Natural killer cell (primary cell): Measurements from ENCODE around the gene OLFM3. TPM values are rescaled to one million over a fixed set of nuclear protein-coding genes. Genes with fewer than 3 reads are reported as not detected.

Experiments used
- ATAC-seq, 3 donors: fragments of 150-1000 bp in 2 of 3; fragments of 200-7000 bp in 1 of 3; cut with Tn5 transposase; 1 replicate in 1 of 3; 2 replicates in 2 of 3; pipeline ENCODE4 v1.10.0; 2021; ENCODE audit warnings: mild to moderate bottlenecking in 2 of 3, moderate library complexity in 2 of 3
- DNase-seq, 2 donors: peaks; one replicate each; pipeline versions ENCODE4 v3.0.0 to v3.0.0-alpha.2; 2013 to 2021; ENCODE audit warnings: mixed read lengths in 1 of 2
- H3K27ac ChIP-seq: one replicate; pipeline ENCODE4 v1.5.1; 2013; ENCODE audit warnings: mild to moderate bottlenecking, low read length
- H3K27me3 ChIP-seq: one replicate; pipeline ENCODE4 v1.6.1; 2013; ENCODE audit warnings: low read length; ENCODE audit not compliant: control insufficient read depth, insufficient read depth
- H3K36me3 ChIP-seq: one replicate; pipeline ENCODE4 v1.6.1; 2013; ENCODE audit warnings: low read length; ENCODE audit not compliant: control insufficient read depth, insufficient read depth
- H3K4me1 ChIP-seq: one replicate; pipeline ENCODE4 v1.6.1; 2013; ENCODE audit warnings: low read length; ENCODE audit not compliant: control insufficient read depth, insufficient read depth
- H3K4me3 ChIP-seq: one replicate; pipeline ENCODE4 v1.5.1; 2013; ENCODE audit warnings: low read length
- H3K9me3 ChIP-seq: one replicate; pipeline ENCODE4 v1.6.1; 2013; ENCODE audit warnings: low read length; ENCODE audit not compliant: control insufficient read depth, insufficient read depth
- H3K27ac Mint-ChIP-seq, 2 donors: one replicate each; pipeline ENCODE4 v1.8.0; 2022; ENCODE audit warnings: mild to moderate bottlenecking in 2 of 2, mixed read lengths in 2 of 2, moderate library complexity in 1 of 2
- H3K27me3 Mint-ChIP-seq, 2 donors: one replicate each; pipeline ENCODE4 v1.8.0; 2022; ENCODE audit warnings: low read depth in 2 of 2, mixed read lengths in 2 of 2
- H3K36me3 Mint-ChIP-seq: one replicate; pipeline ENCODE4 v1.8.0; 2022; ENCODE audit warnings: mixed read lengths
- H3K4me1 Mint-ChIP-seq, 2 donors: one replicate each; pipeline ENCODE4 v1.8.0; 2022; ENCODE audit warnings: mixed read lengths in 2 of 2
- H3K4me3 Mint-ChIP-seq: one replicate; pipeline ENCODE4 v1.8.0; 2022; ENCODE audit warnings: mild to moderate bottlenecking, moderate library complexity, mixed read lengths
- H3K9me3 Mint-ChIP-seq, 2 donors: one replicate each; pipeline ENCODE4 v1.8.0; 2022; ENCODE audit warnings: mixed read lengths in 2 of 2
- CTCF ChIP-seq: fragments of 200-600 bp; IDR thresholded peaks from one replicate; pipeline ENCODE4 v1.8.0; 2022; ENCODE audit warnings: antibody characterized with exemption
- WGBS: methylation state at CpG from one replicate; pipeline ENCODE4 v1.1.7; 2013; ENCODE audit warnings: missing lambda C conversion rate; ENCODE audit not compliant: insufficient coverage; 5-methylcytosine and 5-hydroxymethylcytosine counted together
- intact Hi-C: fragments of 100-400 bp; cut with micrococcal nuclease; formaldehyde crosslinking; loops from one replicate; pipeline ENCODE4 v1.14.2; 2022
- total RNA-seq, 4 donors: library from RNA; stranded (reverse); fragments of 120-200 nt in 1 of 4; gene quantifications; one replicate each; pipeline versions ENCODE4 v1.2.3 to v1.2.4, GENCODE V29; 2013 to 2022

OLFM3 gene
- total RNA-seq, 3 donors from 2014 or later (not counting 1 experiment from before 2014, with no cell fraction given) = not detected

DNA sequence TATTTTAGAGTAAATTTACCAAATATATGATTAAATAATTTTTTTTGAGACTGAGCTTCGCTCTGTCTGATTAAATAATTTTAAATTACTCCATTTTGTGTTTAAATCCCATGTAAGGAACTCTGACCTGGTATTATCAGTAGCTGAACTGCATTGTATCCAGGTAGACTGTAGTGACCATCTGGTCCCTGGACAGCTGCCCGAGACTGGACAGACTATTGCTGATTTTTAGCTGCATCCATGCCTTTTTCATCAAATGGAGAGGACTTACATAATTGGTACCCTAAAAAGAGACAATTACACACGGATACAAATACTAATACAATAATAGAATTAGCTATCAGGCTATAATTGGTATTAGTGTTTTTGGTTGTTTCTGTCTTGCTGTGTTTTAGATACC lies 20.6 kb downstream of the OLFM3 start:
- intact Hi-C loops = no loop called here
- Mint-ChIP-seq H3K9me3 (peaks cover 3 to 6% of the 10 kb centered on the region in 2 donors), H3K27ac (no peak overlapping the region), H3K4me3 (no peak overlapping the region), H3K27me3 (no peaks in the 10 kb centered on the region), H3K4me1 (no peaks in the 10 kb centered on the region), H3K36me3 (no peaks in the 10 kb centered on the region)
- Histone ChIP-seq H3K27me3 (no peaks in the 10 kb centered on the region), H3K9me3 (no peaks in the 10 kb centered on the region), H3K36me3 (no peaks in the 10 kb centered on the region), H3K27ac (no peak overlapping the region), H3K4me1 (no peaks in the 10 kb centered on the region), H3K4me3 (no peak overlapping the region)
- WGBS = 88% methylated on average over 1 of the region's 3 CpGs
- ATAC-seq (no peak), DNase-seq (no peak)
- no peak for TF ChIP-seq CTCF

- no peaks in the 10 kb centered on the region for H3K36me3 ChIP-seq
- Mint-ChIP-seq H3K36me3 (no peaks in the 10 kb centered on the region), H3K27me3 (no peaks in the 10 kb centered on the region), H3K4me3 (no peak overlapping the region), H3K27ac (no peak overlapping the region), H3K4me1 (no peaks in the 10 kb centered on the region), H3K9me3 (peaks cover 2 to 7% of the 10 kb centered on the region in 2 donors)
- H3K9me3 ChIP-seq = no peaks in the 10 kb centered on the region
- 89% methylated on average over 3 of the region's 3 CpGs for WGBS
- no peak for DNase-seq
- no peak for TF ChIP-seq CTCF
- ATAC-seq = no peak
- no peak overlapping the region for H3K27ac ChIP-seq
- H3K4me1 ChIP-seq = no peaks in the 10 kb centered on the region
- intact Hi-C loops = no loop called here
- no peaks in the 10 kb centered on the region for H3K27me3 ChIP-seq
- H3K4me3 ChIP-seq = no peak overlapping the region
Observed at GRCh38 chr1:101975371-101975770, 21.4 kb downstream of the OLFM3 start.

- Mint-ChIP-seq H3K36me3 (no peaks in the 10 kb centered on the region), H3K27ac (no peak overlapping the region), H3K9me3 (peaks cover 2 to 8% of the 10 kb centered on the region in 2 donors), H3K27me3 (no peaks in the 10 kb centered on the region), H3K4me1 (no peaks in the 10 kb centered on the region), H3K4me3 (no peak overlapping the region)
- TF ChIP-seq CTCF = no peak
- no peak for ATAC-seq
- H3K4me1 ChIP-seq = no peaks in the 10 kb centered on the region
- H3K9me3 ChIP-seq = no peaks in the 10 kb centered on the region
- intact Hi-C loops = no loop called here
- WGBS = 75% methylated on average over 1 of the region's 3 CpGs
- no peak overlapping the region for H3K27ac ChIP-seq
- no peaks in the 10 kb centered on the region for H3K36me3 ChIP-seq
- no peaks in the 10 kb centered on the region for H3K27me3 ChIP-seq
- no peak overlapping the region for H3K4me3 ChIP-seq
- no peak for DNase-seq
Observed at GRCh38 chr1:101974599-101975274, 22.0 kb downstream of the OLFM3 start.

GRCh38 chr1:101971304-101971703 lies 25.4 kb downstream of the OLFM3 start:
- intact Hi-C loops = no loop called here
- ATAC-seq = no peak
- H3K27ac ChIP-seq = no peak overlapping the region

More at GRCh38 chr1:101971304-101971703, 25.4 kb downstream of the OLFM3 start:
- H3K27ac Mint-ChIP-seq = no peak overlapping the region
- no peaks in the 10 kb centered on the region for H3K4me1 Mint-ChIP-seq
- no peaks in the 10 kb centered on the region for H3K36me3 Mint-ChIP-seq
- no peak overlapping the region for H3K4me3 Mint-ChIP-seq
- no peak for TF ChIP-seq CTCF
- H3K27me3 Mint-ChIP-seq = no peaks in the 10 kb centered on the region
- Histone ChIP-seq H3K9me3 (no peaks in the 10 kb centered on the region), H3K4me3 (no peak overlapping the region), H3K4me1 (no peaks in the 10 kb centered on the region), H3K27me3 (no peaks in the 10 kb centered on the region), H3K36me3 (no peaks in the 10 kb centered on the region)
- peaks cover 4 to 9% of the 10 kb centered on the region in 2 donors for H3K9me3 Mint-ChIP-seq
- 82% methylated on average over 1 of the region's 1 CpG for WGBS
- DNase-seq = no peak
